ENCODE results near the gene FMNL2.

- TF ChIP-seq POLR2A (IDR thresholded peaks at IDR 0.05): no peak
- no peak for TF ChIP-seq CTCF (IDR thresholded peaks at IDR 0.05)
Observed at GRCh38 chr2:152564754-152565551, 230.0 kb downstream of the FMNL2 start.

Data from heart left ventricle (tissue), 13 donors.